IPS DF 4.7 (cell line): ENCODE data around the gene LNX1.
A peak's percentile ranks its signal among the peaks of the same experiment; 100 is the strongest.
"Not testable (repeated sequence)": the region's sequence is repeated elsewhere in the genome, so short reads cannot be mapped to it uniquely, and the experiment has no call there.

Experiments
- DNase-seq: peaks from one replicate; pipeline ENCODE4 v3.0.0-alpha.2; 2013; ENCODE audit warnings: low spot score; ENCODE audit errors: extremely low read depth

LNX1 gene

DNA sequence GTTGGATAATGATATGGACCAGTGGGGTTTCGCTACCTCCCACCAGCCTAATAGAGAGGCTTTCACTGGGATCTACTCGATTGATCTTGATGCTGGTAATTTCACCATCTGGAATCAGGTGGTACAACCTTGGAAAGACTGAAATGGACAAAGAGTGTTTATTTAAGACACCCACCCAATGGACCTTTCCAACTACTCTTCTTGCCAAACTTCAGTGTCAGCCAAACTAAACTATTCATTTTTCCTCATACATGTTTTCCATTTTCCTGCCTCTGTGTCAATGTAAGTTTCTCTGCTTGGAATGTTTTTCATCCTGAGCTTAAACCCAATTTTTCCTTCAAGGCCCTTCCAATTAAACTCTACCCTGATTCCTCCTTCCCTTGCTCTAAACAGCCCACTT, 92.6 kb downstream of the LNX1 start:
- no peak for DNase-seq

- DNase-seq = no peak
Measured at GRCh38 chr4:53497487-53498244, 93.6 kb downstream of the LNX1 start.

- no peak for DNase-seq
Measured at GRCh38 chr4:53494851-53495250, 96.4 kb downstream of the LNX1 start.

DNA sequence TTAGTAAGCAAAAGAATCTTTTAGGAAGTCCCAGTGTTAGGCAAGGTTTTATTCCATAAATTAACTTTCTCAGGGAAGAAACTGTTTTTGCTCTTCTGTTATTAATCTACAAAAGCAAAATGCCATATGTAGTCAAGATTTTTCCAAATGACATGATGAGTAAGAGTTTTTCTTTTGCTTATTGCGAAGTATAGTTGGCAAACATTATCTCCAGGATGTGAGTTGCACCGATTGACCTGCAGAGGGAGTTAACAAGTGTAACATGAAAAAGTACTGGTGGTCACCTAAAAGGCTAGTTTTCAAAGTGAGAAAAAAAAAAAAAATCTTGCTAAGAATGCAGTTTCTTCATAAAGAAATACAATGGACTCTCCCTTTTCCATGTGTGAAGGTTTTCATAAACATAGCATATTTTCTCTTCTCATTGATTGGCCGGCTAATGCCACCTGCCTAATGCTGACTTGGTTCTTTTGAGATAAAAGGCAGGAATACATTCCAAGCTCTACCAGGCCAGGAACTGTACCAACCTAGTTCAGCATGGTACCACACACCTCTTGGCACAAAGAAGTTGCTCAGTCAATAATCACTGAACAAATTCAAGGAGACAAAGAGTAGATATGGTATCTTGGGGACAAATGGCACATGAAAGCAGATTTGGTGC, 100.2 kb downstream of the LNX1 start:
- no peak for DNase-seq

DNA sequence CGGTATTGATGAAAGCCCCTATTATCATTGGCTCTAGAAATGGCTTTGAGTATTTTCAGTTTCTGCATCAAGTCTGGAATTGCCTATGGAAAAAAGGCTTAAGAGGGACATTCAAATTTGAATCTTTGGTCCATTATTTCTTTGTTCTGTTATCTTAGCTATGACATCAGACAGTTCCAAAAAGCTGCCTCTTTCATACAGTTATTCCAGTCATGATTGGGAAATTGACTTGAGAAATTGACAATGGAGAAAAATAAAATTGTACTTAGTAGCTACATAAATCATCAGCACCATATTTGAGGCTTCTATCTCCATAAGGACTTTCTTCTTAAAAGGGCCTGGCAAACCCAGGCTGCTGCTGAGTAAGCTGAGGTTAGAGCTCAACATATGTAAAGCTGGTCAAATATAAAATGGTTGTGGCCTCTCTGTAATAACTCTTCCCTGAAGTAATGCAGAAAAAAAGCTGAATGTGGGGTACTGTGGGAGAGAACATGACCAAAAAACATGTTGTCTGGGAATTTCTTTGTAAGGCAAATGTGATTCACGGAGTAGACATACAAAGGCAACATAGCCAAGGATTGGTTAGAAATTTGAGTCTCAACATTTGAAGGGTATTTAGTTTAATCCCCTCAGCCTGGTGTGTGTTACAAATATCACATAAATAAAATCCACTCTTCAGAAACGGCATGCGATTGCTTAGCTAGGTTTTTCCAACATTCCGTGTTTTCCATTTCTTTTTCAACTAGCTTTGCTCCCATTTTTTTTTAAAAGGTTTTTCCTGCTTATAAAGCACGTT, 100.9 kb downstream of the LNX1 start:
- DNase-seq = no peak

DNA sequence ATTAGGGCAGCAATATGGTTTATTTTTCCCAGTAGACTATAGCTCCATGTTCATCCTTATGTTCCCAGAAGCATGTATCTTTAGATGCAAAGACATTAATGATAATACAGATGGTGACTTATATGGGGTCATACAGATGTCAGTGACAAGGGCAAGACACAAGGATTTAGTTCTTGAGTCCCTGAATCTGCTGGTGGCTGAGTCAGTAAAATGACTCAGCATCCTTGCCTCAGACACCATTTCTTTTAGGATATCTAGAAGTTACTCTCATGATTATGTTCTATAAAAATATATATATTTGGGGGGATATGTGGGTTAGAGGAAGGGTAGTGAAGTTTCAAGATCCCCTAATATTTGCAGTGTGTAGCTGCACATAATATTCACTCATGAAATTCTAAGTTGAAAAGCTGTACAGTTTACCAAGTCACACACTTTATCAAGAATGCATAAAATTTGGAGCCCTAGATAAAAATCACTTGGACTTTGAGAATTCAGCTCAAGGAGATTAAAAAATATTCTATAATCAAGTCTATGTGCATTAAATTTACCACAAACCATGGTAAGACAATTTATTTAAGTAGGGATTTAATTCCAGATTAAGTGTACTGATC, 101.9 kb downstream of the LNX1 start:
- DNase-seq = no peak

DNA sequence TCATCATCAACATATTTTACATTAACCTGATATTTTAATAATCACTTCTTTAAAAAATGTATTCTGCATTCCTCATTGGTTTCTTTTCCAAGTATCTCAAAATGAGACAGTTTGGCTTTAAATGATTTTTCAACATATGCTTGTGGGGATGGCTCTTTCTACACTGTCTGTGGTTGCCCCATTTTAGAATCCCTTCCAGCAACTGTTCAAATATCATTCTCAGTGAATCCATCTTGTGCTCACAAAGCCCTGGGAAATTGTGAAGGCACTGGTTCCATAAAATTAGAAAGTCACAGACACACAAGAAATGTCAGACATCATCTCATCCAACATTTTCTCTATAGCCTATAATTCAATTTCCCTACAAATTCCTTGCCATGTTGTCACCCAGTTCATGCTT, 103.5 kb downstream of the LNX1 start:
- DNase-seq = no peak

DNA sequence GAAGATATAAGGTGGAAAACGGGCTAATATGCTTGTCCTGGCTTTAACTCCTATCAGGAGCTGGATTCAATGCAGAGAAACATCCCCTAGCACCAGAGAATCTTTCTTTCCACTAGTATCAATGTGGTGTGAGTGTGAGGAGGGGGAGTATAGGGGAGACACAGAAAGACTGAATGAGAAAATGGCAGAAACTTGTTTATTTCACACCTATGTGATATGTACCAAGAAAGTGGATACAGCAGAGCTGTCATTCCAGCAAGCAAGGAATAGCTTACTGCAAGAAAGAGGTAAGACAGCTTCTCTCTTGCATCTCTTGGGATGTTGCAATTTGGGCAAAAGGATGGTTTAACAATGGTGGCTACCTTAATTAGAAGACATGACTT, 105.6 kb downstream of the LNX1 start:
- DNase-seq = no peak

- DNase-seq = no peak
Measured at GRCh38 chr4:53484911-53485657, 106.2 kb downstream of the LNX1 start.

GRCh38 chr4:53483250-53483649, 108.0 kb downstream of the LNX1 start:
- DNase-seq = no peak

GRCh38 chr4:53481586-53481985, 109.7 kb downstream of the LNX1 start:
- no peak for DNase-seq

DNA sequence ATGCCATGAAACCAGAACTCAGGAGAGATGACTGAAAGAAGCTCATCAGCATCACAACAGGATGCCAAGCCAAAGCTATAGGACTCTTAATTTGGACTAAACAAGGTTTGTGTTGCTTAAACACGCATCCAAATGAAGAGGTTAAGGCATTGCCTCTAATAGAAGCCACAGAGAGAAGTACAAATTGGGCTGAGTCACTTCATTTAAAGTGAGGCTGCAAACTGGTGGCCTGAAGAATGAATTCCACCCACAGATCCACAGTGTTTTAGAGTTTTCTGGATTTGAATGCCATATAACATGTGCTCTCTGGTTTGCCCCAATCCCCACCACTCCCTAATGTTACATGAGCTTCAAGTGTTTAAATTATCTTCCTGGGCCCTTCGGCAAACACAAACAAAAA, 110.4 kb downstream of the LNX1 start:
- DNase-seq = no peak

DNA sequence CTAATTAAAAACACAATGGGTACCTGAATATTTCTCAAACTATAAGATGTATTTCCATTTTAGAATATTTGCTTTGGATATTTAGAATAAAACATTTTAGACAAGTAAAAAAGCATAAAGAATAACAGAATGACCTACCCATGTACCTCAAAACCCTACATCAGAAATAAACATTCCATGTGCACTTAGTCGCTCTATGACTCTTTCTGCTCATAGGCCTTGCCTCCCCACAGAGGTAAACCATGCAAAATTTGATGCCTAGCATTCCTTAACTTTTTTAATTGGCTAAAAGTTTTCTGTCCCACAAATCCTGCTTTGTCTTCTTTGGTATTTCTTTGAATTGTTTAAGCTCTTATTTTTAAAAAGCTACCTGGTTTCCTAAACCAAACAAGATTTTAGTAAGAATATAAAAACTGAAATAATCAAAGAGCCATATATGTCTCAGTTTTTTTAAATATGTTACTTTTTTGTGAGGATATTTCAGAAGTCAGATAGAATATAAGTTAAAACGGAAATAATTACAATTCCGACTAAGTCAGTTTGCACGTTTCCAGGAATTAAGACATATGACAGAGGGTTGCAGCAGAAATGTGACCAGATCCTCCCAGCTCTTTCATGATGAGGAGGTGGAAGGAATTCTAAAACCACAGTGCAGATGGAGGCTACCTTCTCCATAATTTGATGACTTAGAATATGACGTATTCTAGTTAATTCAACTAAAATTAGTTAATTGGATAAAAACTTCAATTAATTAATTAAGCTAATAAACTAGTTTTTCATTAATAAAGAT, 111.4 kb downstream of the LNX1 start:
- DNase-seq = no peak

- DNase-seq = no peak
Measured at GRCh38 chr4:53478671-53479456, 112.4 kb downstream of the LNX1 start.

DNA sequence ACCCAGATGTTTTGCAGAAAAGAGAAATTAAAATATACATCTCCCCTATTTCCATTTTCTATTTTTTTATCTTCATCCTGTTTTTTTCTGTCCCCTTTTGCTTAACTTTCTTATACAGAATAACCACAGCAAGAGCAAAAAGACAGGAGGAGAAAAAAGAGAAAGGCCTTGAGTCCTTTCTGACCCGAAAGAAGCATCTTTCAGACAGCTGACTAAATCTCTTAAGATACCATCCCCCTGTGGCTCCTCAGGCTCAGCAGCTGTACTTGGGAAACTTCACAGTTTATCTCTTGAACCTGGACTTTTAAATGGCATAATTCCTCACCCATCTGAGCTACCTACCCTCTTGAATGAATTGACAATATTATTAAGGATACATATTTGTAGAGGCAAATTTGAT, 113.7 kb downstream of the LNX1 start:
- DNase-seq = no peak

DNA sequence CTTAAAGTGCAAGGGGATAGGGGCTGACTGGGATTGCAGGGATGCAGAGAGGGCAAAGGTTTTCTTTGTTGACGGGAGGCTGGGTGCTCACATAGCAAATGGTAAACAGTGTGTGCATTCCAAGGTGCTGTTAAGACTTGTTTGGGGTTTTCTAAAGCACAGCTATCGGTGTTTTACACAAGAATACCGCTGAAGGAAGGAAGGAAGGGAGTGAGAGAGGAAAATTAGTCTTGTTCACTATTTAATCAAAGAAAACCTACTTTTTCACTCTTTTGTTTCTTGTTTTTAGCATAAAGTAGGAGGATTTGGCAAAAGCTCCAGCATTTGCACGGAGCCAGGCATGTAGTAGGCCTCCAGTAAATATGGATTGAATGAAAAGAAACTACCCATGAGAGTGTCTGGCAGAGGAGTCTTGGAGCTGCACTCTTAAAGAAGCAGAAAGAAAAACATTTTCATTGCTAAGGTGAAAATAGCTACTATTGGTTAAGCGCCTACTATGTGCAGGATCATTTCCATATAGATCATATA, 114.2 kb downstream of the LNX1 start:
- DNase-seq = peak; percentile 28

DNA sequence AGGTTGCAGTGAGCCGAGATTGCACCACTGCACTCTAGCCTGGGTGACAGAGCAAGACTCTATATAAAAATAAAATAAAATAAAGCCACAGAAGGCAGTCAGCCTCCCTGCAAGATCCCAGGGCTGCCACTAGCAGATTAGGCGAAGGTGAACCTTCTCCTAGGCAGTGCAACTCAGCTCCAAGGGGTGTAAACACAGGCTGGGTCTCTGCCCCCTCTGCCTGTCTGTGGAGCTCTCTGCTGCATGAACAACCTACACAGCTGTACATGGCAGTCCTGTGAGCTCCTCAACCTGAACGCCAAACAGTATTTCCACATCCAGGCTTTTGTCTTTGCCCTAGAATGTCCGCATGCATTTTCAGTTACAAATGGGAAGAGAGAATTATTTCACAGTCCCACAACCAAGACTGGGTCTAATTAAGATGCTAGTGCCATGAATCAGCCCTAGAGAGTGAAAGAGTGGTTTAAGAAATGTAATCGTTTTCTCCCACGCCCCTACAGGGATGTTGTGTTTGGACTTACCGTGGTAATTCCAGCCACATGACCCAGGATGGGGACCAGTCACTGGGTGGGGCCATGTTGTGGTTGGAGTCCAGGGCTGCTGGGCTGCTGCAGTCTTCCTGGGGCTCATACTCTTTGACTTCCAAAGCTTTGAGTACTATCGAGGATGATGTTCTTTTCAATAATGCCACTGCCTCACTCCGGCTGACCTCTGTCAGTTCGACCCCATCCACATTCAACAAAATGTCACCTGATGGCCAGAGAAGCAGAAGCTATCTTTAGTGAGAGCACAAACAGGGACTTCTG, 114.9 kb downstream of the LNX1 start:
- DNase-seq = no peak

DNA sequence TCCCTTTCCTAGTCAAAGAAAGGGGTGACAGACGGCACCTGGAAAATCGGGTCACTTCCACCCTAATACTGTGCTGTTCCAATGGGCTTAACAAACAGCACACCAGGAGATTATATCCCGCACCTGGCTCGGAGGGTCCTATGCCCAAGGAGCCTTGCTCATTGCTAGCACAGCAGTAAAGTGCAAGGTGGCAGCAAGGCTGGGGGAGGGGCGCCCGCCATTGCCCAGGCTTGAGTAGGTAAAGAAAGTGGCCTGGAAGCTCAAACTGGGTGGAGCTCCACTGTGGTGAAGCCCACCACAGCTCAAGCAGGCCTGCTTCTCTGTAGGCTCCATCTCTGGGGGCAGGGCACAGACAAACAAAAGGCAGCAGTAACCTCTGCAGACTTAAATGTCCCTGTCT, 124.7 kb downstream of the LNX1 start:
- not testable (repeated sequence) for DNase-seq

DNA sequence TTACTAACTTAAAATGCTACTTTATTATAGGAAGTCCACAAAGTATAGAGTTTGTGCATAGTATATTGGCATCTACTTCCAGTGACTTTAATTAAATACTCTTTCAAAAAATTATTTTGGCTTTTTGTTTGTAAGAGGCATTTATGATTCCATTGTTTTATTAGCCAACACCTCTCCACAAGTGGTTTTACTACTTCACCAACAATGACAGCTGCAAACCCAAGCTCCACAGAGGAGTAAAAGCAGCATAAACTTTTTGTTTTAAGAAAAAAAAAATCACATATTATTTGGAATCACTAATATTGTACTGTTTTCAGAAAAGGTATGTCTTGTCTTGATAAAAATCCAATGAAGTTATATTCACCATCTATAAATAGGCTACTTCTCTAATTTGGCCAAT, 125.4 kb downstream of the LNX1 start:
- no peak for DNase-seq
